ENCODE measurements around the gene MEDAG. TPM values are rescaled to one million over a fixed set of nuclear protein-coding genes. Genes with fewer than 3 reads are reported as not detected.

MEDAG gene
- total and polyA plus RNA-seq, 11 donors = 3.8 to 41.9 (median 8.0) TPM

- WGBS, 4 donors = 64 to 87% (median 82%) methylated on average over 3 of the region's 3 CpGs
- Histone ChIP-seq H3K4me3 (no peak overlapping the region), H3K9me3 (peaks cover 0 to 6% (median 0%) of the 10 kb centered on the region in 12 donors), H3K4me1 (peaks cover 0 to 18% (median 0%) of the 10 kb centered on the region in 12 donors), H3K36me3 (no peaks in the 10 kb centered on the region), H3K27me3 (no peaks in the 10 kb centered on the region), H3K27ac (peak overlapping the region in 10 of 12 donors; percentile 32 to 73 (median 50))
- DNase-seq (peak in 2 of 5 donors; percentile 61 to 62), ATAC-seq (peak; percentile 54 to 79 (median 64))
- TF ChIP-seq POLR2A (IDR thresholded peaks at IDR 0.05) = no peak
- no peak for TF ChIP-seq CTCF (IDR thresholded peaks at IDR 0.05)
- intact Hi-C loops (cut with DNase I) = no loop called here
Observed at GRCh38 chr13:30881191-30881651, 24.9 kb upstream of the MEDAG start.

- TF ChIP-seq POLR2A (IDR thresholded peaks at IDR 0.05) = no peak
- TF ChIP-seq CTCF (IDR thresholded peaks at IDR 0.05) = no peak
- H3K27ac ChIP-seq = peak overlapping the region in 1 of 12 donors; percentile 60
- peaks cover 0 to 18% (median 0%) of the 10 kb centered on the region in 12 donors for H3K4me1 ChIP-seq
- H3K36me3 ChIP-seq = no peaks in the 10 kb centered on the region
- no peaks in the 10 kb centered on the region for H3K27me3 ChIP-seq
- ATAC-seq = no peak
- H3K4me3 ChIP-seq = no peak overlapping the region
- 80 to 87% (median 82%) methylated on average over 8 of the region's 8 CpGs for WGBS, 4 donors
- no peak for DNase-seq
- peaks cover 0 to 6% (median 0%) of the 10 kb centered on the region in 12 donors for H3K9me3 ChIP-seq
- intact Hi-C loops (cut with DNase I) = no loop called here
Observed at GRCh38 chr13:30882026-30882850, 23.8 kb upstream of the MEDAG start.

- Histone ChIP-seq H3K36me3 (no peaks in the 10 kb centered on the region), H3K27me3 (no peaks in the 10 kb centered on the region), H3K4me1 (peaks cover 0 to 18% (median 0%) of the 10 kb centered on the region in 12 donors), H3K4me3 (no peak overlapping the region), H3K27ac (no peak overlapping the region), H3K9me3 (peaks cover 0 to 6% (median 0%) of the 10 kb centered on the region in 12 donors)
- ATAC-seq (no peak), DNase-seq (no peak)
- WGBS, 4 donors = 79 to 81% (median 80%) methylated on average over 13 of the region's 13 CpGs
- intact Hi-C loops (cut with DNase I) = no loop called here
- TF ChIP-seq POLR2A (IDR thresholded peaks at IDR 0.05) (no peak), CTCF (IDR thresholded peaks at IDR 0.05) (no peak)
Observed at GRCh38 chr13:30882996-30883766, 22.9 kb upstream of the MEDAG start.

GRCh38 chr13:30884543-30884942 is 21.5 kb upstream of the MEDAG start:
- no peaks in the 10 kb centered on the region for H3K27me3 ChIP-seq
- H3K9me3 ChIP-seq = peaks cover 0 to 12% (median 0%) of the 10 kb centered on the region in 12 donors
- no peak for TF ChIP-seq CTCF (IDR thresholded peaks at IDR 0.05)
- no peak for TF ChIP-seq POLR2A (IDR thresholded peaks at IDR 0.05)
- no peak for ATAC-seq
- peaks cover 0 to 18% (median 0%) of the 10 kb centered on the region in 12 donors for H3K4me1 ChIP-seq
- DNase-seq = no peak
- WGBS, 4 donors = 82 to 90% (median 86%) methylated on average over 5 of the region's 5 CpGs
- H3K4me3 ChIP-seq = no peak overlapping the region
- no peak overlapping the region for H3K27ac ChIP-seq
- H3K36me3 ChIP-seq = no peaks in the 10 kb centered on the region
- intact Hi-C loops (cut with DNase I) = no loop called here
